HTR-8/SVneo (cell line): ENCODE measurements around the gene CCT7.
A peak's percentile ranks its signal among the peaks of the same experiment; 100 is the strongest.

Experiments
- DNase-seq: peaks from one replicate; pipeline ENCODE4 v3.0.0; 2011; ENCODE audit warnings: low spot score, mixed read lengths; ENCODE audit not compliant: insufficient read length
- FAIRE-seq: peaks from 2 replicates; lab custom pipeline; 2011; peaks lifted over from hg19 to GRCh38; lab: Jason Lieb, UNC

Gene CCT7

DNA sequence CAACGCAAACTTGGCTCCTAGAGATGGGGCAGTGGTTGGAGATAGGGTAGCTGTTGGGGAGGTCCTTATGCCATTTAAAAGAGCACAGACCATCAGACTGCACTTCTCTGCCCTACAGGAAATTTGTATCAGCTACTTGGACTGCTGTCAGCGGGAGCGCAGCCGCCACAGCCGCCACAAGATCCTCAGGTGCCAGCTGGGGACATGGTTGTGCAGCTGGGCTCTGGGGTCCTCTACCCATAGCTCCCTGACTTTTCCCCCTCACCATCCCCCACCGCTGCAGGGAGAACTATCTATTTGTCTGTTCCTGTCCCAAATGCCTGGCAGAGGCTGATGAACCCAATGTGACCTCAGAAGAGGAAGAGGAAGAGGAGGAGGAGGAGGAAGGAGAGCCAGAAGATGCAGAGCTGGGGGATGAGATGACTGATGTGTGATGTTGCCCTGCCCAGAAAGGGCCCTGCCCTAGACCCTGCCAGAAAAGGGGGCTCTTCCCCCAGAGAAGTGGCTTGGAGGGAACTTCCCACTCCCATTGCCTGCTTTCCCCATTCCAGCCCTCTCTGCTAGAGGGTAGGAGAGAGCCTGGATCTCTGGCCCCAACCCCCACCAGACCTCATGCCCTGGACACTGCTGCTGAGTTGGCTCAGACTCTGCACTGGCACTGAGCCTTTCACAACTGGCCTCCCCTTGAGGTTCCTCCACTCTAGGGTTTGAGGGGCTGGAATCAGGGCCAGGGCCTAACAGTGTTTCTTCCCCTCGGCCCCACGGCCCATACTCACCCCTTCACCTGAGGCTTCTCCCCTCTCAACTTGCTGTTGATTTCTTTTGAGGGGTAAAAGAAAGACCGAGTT is 8.4 kb upstream of the CCT7 start:
- no peak for FAIRE-seq
- no peak for DNase-seq

DNA sequence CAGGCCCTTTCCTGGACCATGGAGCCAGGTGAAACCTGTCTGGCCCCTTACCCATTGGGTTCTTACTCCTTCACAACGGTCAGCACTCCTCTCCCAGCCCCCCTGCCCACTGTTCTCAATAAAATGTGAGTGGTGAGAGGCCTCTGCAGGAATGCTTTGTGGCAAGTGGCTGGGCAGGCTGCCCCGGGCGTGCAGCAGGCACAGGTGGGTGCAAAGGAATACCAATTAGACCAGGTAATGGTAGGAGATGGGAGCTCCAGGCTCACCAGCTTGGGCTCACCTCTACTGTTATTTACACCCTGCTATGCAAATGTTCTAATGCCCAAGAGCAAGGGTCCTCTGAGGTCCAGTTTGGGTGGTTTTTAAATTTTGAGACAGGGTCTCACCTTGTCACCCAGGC is 7.0 kb upstream of the CCT7 start:
- FAIRE-seq (no peak), DNase-seq (no peak)

DNA sequence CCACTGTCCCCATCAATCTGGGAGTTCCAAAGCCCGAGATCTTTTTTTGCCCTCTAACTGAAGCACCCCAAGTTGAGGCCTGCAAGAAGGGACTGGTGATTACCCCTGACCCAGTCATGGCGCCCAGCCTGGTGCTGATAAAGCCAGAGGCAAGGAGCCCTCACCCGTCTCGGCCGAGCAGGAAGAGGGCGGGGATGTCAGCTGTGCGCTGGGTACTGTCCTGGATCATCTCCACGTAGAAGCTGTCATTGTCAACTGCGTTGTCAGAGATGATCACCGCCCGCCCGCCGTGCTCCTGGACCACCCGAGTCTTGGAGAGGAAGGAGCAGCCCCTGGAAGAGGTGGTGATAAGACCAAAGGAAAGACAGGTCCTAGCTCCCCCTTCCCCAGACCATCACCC is 5.5 kb upstream of the CCT7 start:
- no peak for DNase-seq
- FAIRE-seq, result no peak

DNA sequence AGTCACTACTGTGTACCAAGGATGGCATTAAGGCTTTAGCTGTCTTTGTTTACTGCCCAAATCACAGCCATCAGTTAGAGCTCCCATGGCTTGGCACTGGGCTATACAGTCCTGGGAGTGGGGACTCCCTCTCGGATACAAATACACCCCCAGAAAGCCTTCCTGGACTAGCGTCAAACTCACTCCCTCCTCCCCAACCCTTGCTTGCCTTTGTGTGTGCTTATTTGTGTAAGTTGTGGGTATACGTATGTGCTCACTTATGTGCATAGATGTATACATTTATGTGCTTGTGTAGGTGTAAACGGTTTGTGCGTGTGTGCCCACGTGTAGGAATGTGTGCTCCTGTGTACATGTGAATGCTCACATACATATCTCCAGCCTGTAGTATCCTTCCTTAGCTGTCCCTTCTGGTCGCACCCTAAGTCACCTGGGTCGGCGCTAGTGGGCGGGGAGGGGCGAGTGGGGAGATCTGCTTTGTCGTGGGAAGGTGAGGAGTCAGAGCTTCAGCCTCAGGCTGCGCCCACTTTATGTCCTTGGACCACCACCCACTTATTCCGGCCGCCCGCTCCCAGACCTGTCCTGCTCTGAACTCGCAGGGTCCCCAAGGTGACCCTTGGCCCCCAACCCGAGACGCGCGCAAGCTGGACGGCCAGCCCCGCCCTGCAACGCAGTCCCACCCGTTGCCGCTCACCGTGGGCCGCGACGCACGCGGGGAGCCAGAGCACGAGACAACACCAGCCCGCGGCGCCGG is 1.5 kb upstream of the CCT7 start:
- FAIRE-seq (peak; percentile 38), DNase-seq (no peak)

DNA sequence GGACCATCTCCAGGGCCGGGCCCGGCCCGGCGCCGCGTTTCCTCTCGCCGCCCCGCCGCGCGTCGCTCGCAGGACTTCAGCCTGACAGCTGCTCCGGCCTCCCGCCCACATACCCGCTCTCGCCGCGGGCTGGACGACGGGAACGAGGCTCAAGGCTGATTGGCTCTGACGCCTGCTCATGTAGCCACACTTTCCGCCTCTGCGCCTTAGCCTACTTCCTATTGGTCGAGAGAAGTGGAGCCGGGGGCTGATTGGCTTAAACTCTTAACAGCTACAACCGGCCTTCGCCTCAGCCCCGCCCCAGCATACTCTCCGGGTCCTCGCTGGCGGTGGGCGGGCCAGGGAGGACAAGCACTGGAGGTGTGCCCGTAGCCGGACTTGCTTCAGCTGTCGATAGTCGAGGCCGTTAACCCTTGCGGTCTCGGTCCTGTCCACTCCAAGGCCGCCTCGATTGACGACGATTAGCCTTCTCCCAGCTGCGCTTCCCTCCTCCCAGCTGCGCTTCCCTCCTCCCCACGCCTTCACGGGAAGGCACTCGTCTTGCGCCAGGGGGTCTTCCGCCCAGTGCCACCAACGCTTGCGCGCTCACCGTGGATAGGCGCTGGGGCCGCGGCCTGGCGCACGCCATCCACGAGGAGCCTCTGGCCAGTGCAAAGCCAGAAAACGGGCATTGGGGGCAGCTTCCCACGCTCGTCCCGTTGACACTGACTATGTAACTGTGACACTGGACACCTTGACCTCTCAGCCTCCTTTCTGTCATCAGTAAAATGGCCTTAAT is 765 bp upstream of the CCT7 start, which contains the start of gene PRADC1:
Gene PRADC1, minus strand, starts transcription at position 86 of the 778 bp plus-strand sequence. Its CDS starts 79 bp downstream, at position 7.
- DNase-seq (peak; percentile 99), FAIRE-seq (peak; percentile 95)

DNA sequence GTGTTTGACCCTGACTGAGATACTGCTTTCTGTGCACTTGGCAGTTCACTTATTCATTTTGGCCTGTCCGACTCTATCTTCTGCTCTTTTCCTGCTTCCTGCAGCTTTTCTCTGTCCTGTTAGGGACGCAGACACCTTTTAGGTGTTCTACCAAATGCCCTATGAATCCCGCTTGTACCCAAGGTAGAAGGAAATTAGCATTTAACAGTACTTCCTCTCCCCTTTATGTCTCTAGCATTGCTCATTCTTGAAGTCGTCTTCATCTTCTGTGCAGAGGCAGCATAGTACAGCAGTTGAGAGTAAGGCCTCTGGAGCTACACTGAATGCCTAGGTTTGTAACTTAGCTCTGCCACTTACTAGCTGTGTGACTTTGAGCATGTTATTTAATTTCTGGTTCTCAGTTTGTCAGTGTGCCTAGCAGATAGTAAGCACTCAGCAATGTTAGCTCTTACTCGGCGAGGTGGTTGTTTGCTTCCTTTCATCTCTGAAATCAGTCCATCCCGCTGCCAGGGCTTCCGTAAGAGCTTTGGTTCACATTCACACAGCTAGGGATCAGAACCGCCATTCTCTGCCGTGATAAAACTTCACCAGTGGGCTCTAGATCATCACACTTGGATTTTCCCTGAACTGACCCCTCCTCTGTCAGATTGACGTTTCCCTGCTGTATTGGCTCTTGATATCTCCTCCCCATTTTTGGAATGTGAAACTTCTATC is 1.4 kb downstream of the CCT7 start:
- DNase-seq, result no peak

DNA sequence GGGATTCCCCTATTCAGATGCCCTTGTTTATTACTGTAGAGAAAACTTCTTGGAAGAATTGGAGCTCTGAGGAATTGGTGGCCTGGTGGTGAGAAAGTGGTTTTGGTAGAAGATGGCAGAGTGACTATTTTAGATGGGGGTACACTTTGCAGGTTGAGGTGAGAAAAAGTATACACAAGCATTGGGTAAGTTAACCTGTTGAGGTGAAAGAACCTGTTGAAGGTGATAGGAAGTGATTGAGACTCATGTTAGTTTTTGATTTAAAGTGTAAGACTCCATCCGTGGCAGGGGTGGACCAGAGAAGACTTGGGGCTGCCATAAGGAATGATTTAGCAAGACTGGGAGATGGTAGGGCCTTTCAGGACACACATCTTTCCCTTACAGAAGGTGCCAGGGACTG is 3.1 kb downstream of the CCT7 start:
- FAIRE-seq (no peak), DNase-seq (no peak)

More for the DNA sequence above, 1.4 kb downstream of the CCT7 start:
- FAIRE-seq, result no peak

DNA sequence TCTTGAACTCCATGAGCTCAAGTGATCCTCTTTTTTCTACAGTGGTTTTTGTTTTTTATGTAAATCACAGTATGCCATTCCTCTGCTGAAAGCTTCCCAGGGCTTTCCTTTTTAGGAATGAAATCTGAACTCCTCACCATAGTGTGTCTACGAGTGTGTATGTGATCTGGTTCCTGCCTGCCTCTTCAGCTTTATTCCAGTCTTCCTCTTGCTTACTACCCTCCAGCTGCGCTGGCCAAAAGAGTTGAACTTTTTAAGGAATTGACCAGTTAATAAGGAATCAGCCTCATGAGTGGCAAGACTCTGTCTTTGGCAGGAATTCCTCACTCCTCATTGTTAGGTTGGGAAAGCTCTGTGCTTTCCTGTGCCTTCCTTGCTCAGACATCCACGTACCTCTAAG is 4.0 kb downstream of the CCT7 start:
- no peak for FAIRE-seq

DNA sequence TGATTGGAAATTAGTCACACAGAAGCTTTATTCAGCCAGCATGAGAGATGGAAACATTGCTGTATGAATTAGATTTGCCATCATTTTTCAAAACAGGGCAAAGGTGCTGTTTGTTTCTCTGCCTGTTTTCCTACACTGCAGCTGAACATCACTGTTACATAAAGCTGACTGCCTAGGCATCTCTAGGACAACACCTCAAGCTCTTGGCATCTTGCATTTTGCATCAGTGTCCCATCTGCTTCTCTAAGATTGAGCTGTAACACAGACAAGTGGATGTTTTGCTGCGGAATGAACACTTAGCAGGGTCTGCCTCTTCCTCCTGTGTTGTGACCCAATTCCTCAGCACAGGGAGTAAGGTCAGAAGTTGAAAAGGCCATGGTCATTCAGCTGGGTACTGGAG is 4.9 kb downstream of the CCT7 start:
- DNase-seq, result no peak
- FAIRE-seq, result no peak

More for the DNA sequence above, 4.0 kb downstream of the CCT7 start:
- no peak for DNase-seq

DNA sequence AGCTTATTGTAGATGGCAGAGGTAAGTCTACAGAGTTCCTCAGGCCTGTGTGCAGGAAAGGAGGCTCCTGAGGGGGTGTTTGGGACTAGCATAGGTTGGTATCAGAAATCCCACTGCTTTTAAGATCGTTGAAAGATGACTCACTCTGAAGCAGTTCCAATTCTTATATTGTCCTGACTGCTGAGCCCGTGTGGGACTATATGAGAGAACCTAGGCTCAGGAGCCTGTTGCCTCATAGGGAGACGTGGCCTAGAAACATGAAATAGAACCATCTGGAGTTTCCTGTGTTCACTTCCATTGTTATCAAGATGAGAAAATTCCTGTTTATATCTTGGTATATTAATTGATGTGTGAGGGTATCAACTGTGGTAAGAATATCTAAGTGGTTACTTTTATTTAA is 5.7 kb downstream of the CCT7 start:
- FAIRE-seq (no peak), DNase-seq (no peak)

DNA sequence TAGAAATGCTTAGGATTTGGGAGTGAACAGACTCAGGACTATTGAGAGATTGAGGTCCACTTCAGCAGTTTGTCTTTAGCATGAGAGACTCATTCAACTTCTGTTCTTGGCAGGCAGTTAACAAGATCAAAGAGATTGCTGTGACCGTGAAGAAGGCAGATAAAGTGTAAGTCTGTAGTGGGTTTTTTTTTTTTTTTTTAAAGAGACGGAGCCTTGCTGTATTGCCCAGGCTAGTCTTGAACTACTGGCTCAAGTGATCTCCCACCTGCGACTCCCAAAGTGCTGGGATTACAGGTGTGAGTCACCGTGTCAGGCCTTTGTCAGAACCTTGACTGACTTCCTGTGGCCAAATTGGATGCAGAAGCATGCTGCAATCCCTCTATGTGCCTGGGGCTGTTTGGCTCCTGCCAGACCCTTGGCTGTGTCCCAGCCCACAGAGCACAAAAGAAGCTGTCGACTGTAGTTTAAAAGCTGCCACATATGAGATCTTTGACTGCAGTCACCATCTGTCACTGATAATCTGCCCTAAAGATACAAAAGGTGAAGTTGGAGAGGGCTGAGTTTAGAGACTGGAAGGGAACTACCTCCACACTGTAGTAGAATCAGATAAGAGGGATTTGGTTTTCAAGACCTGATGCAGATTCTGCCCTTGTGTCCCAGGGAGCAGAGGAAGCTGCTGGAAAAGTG is 9.9 kb downstream of the CCT7 start:
- no peak for FAIRE-seq
- no peak for DNase-seq

DNA sequence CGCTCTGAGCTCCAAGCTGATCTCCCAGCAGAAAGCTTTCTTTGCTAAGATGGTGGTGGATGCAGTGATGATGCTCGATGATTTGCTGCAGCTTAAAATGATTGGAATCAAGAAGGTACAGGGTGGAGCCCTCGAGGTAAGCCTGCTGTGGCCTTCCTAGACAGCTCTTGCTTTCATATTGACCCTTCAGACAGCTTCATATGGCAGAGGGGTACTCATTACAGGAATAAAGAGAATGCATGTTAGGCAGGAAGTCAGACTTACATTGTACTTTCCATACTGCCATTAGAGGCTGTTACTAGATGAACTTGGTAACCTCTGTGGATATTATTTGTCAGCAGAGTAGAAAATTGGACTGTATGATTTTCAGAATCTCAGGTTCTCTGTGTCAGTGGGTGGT is 10.5 kb downstream of the CCT7 start:
- FAIRE-seq, result no peak
- no peak for DNase-seq

DNA sequence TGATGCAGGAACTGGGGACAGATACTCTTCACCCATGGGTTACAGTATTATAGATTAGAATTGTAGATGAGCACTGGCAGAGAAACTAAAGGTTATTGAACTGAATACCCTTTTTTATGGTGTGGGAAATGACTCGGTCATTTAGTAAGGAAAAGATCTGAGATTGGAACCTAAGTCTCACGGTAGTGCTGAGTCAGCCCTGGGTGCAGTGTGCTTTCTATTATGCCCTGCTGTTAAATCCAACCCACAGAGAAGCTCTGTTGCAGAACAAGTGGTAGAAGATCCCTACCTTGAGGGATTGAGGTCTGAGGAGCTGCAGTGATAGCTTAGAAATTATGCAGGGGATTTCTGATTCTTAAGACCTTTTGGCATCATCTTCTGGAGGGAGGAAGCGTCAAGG is 12.7 kb downstream of the CCT7 start:
- no peak for FAIRE-seq
- no peak for DNase-seq

DNA sequence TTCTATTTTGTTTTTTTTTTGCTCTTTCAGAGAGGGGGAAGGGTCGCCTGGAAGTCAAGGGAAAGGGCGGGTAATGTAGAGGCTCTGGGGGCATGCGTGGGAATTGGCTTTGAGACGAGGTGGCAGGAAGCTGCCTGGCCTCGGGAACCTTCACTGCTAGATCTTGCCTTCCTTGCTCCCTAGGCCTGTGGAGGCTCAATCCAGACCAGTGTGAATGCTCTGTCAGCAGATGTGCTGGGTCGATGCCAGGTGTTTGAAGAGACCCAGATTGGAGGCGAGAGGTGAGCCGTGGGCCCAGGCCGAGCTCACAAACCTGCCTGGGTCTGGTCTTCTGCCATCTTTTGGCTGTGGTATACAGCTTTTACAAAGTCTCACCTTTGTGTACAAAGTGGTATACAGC is 15.5 kb downstream of the CCT7 start:
- no peak for DNase-seq
- FAIRE-seq, result no peak

DNA sequence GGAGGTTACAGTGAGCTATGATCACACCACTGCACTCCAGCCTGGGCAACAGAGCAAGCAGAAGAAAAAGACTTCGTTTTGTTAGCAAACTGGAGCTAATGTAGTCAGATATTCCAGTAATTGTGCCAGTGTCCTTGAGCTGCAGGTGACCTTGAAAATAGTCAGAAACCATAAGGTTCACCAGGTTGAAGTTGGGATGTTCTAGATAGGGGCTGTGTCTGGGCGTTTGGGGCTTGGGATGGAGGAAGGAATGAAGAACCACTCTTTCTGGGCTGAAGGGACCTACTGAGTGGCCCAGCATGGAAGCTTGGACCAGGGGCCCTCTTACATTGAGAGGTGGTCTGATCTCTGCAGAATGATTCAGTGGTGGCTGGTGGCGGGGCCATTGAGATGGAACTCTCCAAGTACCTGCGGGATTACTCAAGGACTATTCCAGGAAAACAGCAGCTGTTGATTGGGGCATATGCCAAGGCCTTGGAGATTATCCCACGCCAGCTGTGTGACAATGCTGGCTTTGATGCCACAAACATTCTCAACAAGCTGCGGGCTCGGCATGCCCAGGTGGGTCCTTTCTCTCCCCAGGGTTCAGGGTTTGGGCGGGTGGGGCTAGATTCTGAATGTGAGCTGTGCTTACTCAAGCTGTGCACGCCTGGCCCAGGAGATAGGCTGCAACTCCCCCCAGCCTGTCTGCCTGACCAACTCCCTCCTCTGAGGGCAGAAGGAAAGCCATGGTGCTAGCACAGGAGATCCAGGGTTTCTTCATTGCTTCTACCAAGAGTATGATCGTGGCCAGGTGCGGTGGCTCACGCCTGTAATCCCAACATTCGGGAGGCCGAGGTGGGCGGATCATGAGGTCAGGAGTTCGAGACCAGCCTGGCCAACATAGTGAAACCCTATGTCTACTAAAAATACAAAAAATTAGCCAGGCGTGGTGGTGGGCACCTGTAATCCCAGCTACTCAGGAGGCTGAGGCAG is 17.1 kb downstream of the CCT7 start:
- no peak for FAIRE-seq
- no peak for DNase-seq

DNA sequence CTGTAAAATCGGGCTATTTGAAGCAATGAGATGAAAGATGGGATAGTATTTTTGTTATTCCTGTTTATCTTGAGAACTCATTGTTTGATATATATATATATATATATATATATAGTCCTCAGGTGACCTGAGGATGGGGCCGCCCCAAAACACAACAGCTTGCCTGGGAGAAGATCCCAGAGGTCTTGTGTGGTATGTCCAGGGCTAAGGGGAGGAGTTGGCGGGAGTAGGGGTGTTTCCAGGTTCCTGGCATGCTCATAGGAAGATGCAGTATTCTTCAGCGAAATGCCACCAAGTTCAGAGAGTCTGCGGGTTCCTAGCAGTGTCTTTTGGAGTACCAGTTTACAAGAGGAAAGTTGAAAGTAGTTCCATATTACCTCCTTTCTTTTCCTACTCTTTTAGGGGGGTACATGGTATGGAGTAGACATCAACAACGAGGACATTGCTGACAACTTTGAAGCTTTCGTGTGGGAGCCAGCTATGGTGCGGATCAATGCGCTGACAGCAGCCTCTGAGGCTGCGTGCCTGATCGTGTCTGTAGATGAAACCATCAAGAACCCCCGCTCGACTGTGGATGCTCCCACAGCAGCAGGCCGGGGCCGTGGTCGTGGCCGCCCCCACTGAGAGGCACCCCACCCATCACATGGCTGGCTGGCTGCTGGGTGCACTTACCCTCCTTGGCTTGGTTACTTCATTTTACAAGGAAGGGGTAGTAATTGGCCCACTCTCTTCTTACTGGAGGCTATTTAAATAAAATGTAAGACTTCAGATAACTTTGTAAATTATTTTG is 18.3 kb downstream of the CCT7 start:
- DNase-seq, result no peak
- no peak for FAIRE-seq

DNA sequence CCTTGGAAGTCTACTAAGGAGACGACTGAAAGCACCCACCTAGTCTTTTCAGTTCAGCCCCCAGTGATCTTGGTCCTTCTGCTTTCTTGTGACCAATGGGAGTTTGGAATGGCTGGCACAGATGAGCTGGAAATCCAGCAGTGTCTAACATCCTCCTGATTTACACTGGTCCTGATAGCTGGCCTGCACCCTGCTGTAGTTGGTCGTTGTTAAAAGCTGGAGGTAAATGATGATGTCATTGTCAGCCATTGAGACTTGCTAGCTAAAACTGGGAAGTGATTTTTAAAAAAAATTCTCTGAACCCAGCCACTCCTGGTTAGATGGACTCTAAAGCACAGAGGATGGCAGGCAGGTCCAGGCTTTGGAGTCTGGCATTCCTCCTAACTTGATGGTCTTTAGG is 19.3 kb downstream of the CCT7 start:
- DNase-seq, result no peak
- FAIRE-seq, result no peak

DNA sequence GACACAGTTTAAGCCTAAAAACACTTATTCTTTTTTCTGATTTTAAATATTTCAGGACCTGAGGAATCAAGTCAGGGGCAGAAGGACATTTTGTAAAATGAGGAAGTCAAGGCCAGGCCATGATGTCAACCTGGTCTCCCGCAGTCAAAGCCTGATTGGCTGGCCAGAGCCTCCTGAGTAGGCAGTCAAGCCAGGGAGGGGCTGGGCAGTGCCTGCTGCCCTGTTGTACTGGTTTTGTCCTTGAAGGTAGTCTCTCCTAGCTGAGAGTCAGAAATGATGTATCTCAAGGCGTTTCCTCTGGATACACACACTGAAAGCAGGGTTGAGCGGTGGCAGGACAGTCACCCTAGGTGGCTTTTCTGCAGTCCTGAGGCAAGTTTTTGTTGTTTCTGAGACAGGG is 19.8 kb downstream of the CCT7 start:
- FAIRE-seq (peak; percentile 59), DNase-seq (no peak)
